Pancreas (tissue), 10 donors: ENCODE data around the gene FUZ. TPM values are rescaled to one million over a fixed set of nuclear protein-coding genes. Genes with fewer than 3 reads are reported as not detected.

Experiments
- ATAC-seq, 4 donors: fragments of 200-7000 bp; cut with Tn5 transposase; one replicate each; pipeline versions ENCODE4 v1.8.0 to v1.9.1; 2020; ENCODE audit warnings: mild to moderate bottlenecking in 4 of 4, moderate library complexity in 4 of 4
- DNase-seq, 6 donors: peaks; one replicate each; pipeline ENCODE4 v3.0.0-alpha.2; 2020
- FAIRE-seq: peaks from 2 replicates; lab custom pipeline; 2012; peaks lifted over from hg19 to GRCh38; lab: Jason Lieb, UNC
- H3K27ac ChIP-seq, 4 donors: fragments of 200-600 bp; sonication (generic); 1 replicate in 3 of 4; 2 replicates in 1 of 4; pipeline versions ENCODE4 v1.5.0 to v1.8.0; 2020
- H3K27me3 ChIP-seq, 4 donors: fragments of 200-600 bp; one replicate each; pipeline ENCODE4 v1.8.0; 2021
- H3K36me3 ChIP-seq, 3 donors: fragments of 200-600 bp; sonication (generic) in 1 of 3; one replicate each; pipeline versions ENCODE4 v1.5.0 to v1.8.0; 2020 to 2021
- H3K4me1 ChIP-seq, 3 donors: fragments of 200-600 bp; one replicate each; pipeline ENCODE4 v1.8.0; 2021
- H3K4me3 ChIP-seq, 4 donors: fragments of 200-600 bp; sonication (generic) in 2 of 4; one replicate each; pipeline versions ENCODE4 v1.5.0 to v1.8.0; 2020 to 2021
- H3K9me3 ChIP-seq, 4 donors: fragments of 200-600 bp; one replicate each; pipeline ENCODE4 v1.8.0; 2021
- WGBS, 2 donors: extraction: QIAGEN DNeasy Blood & Tissue Kit; methylation state at CpG; one replicate each; pipeline ENCODE4 v1.1.7; 2013; 5-methylcytosine and 5-hydroxymethylcytosine counted together
- intact Hi-C, 3 donors: fragments of 100-400 bp; cut with DNase I; formaldehyde crosslinking; loops; one replicate each; pipeline versions ENCODE4 v1.11.1 to v1.14.2; 2022
- polyA plus RNA-seq, 2 donors: library from polyadenylated mRNA; stranded (reverse); fragments of 200-250 nt; gene quantifications; one replicate each; pipeline ENCODE4 v1.2.3, GENCODE V29; 2013
- total RNA-seq, 6 donors: library from RNA; stranded (reverse); fragmentation: NEBNext Ultra II Directional in 4 of 6; extraction: Animal tissue kit (Norgen Biotek cat#: 25700) in 4 of 6; gene quantifications; one replicate each; pipeline versions ENCODE4 v1.2.1 to v1.2.4, GENCODE V29; 2021 to 2023
- TF ChIP-seq, protein P1 (sequence below), 4 donors: fragments of 200-600 bp; sonication (generic) in 3 of 4; IDR thresholded peaks; one replicate each; pipeline versions ENCODE4 v1.5.0 to v1.8.0; 2021; ENCODE audit warnings: antibody characterized with exemption in 4 of 4
- donor health status: healthy with polysubstance abuse.
- donor health status: DM: no; HTN: no; CAD: no; lungs with moderate emphysema.
- donor health status: DM: no; HTN: no; CAD: no.
- donor health status: control.
- donor health status: control.
- donor health status: Bipolar disorder and iron deficiency.
- donor health status: DM: yes; HTN: yes; CAD: no.
- donor health status: DM: no; HTN: no; CAD: no.
- donor health status: DM: no; HTN: no; CAD: no.
- donor health status: DM: yes; HTN: yes; CAD: no.

The FUZ gene
- total and polyA plus RNA-seq, 8 donors, result 8.8 to 30.3 (median 15.6) TPM

DNA sequence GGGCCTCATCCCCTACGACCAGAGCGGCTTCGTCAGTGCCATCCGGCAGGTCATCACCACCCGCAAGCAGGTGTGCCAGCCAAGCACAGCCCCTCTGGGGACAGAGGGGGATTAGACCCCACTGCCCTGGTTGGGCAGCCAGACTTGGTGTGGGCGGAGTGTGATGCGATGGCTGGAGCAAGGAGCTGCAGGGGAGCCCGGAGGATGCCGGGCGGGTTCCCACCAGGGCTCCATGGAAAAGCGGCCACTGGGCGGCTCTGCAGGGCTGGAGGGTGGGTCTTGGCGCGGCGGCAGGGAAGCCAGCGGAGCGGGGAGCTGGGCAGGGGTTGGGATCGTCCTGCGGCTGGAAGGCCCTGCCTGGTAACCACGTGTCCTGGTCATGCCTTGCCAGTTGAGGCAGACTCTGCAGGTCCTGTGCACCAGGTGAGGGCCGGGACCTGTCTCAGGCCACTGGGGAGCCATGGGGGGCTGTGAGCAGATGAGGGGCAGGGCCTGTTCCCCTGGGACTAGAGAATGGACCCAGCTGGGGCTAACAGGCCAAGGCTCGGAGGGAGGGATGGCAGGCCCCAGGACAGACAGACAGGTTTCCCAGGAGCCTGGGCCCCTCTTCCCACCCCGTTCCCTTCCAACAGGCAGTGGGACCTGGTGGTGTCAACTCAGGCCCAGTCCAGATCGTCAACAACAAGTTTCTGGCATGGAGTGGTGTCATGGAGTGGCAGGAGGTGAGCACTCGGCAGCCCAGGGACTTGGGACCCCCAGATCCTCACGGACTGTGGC, 44.2 kb upstream of the FUZ start:
- intact Hi-C loops, result no loop called here
- peak in 3 of 6 donors; percentile 52 to 79 (median 58) for DNase-seq
- no peak for FAIRE-seq

DNA sequence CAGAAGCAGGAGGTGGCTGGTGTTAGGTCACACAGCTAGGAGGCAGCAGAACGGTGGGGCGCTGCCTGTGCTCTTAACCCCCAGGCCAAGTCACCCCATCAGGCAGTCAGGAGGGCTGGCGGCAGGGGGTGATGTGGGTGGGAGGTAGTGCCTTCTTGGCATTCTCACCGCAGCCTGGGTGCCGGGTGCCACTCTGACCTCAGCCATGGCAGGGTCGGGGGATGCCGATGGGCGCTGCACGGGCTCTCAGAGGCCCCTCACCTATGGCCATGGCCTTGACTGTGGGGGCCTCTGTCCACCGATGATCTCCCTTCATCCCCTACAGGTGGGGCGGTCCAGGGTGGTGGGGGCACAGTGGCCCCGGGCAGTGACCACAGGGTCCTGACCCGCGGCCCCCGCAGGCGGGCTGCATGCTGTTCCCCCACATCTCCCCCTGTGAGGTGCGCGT, 43.5 kb upstream of the FUZ start:
- DNase-seq (peak in 3 of 6 donors; percentile 45 to 79 (median 61)), ATAC-seq (no peak), FAIRE-seq (no peak)
- Histone ChIP-seq H3K36me3 (peaks cover 0 to 37% (median 10%) of the 10 kb centered on the region in 3 donors), H3K4me3 (no peak overlapping the region), H3K4me1 (peaks cover 0 to 3% (median 0%) of the 10 kb centered on the region in 3 donors), H3K27ac (no peak overlapping the region), H3K27me3 (no peaks in the 10 kb centered on the region), H3K9me3 (no peaks in the 10 kb centered on the region)
- intact Hi-C loops, result no loop called here
- TF ChIP-seq, protein P1, sequence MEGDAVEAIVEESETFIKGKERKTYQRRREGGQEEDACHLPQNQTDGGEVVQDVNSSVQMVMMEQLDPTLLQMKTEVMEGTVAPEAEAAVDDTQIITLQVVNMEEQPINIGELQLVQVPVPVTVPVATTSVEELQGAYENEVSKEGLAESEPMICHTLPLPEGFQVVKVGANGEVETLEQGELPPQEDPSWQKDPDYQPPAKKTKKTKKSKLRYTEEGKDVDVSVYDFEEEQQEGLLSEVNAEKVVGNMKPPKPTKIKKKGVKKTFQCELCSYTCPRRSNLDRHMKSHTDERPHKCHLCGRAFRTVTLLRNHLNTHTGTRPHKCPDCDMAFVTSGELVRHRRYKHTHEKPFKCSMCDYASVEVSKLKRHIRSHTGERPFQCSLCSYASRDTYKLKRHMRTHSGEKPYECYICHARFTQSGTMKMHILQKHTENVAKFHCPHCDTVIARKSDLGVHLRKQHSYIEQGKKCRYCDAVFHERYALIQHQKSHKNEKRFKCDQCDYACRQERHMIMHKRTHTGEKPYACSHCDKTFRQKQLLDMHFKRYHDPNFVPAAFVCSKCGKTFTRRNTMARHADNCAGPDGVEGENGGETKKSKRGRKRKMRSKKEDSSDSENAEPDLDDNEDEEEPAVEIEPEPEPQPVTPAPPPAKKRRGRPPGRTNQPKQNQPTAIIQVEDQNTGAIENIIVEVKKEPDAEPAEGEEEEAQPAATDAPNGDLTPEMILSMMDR (IDR thresholded peaks at IDR 0.05), result no peak
- WGBS, 2 donors, result 91 to 92% methylated on average over 18 of the region's 18 CpGs

More for the DNA sequence above, 44.2 kb upstream of the FUZ start:
- Histone ChIP-seq H3K27ac (no peak overlapping the region), H3K9me3 (no peaks in the 10 kb centered on the region), H3K36me3 (peaks cover 0 to 38% (median 10%) of the 10 kb centered on the region in 3 donors), H3K27me3 (no peaks in the 10 kb centered on the region), H3K4me3 (no peak overlapping the region), H3K4me1 (peaks cover 0 to 3% (median 0%) of the 10 kb centered on the region in 3 donors)
- TF ChIP-seq, protein P1 (IDR thresholded peaks at IDR 0.05), result no peak
- ATAC-seq, result no peak
- WGBS, 2 donors, result 93% methylated on average over 26 of the region's 26 CpGs

DNA sequence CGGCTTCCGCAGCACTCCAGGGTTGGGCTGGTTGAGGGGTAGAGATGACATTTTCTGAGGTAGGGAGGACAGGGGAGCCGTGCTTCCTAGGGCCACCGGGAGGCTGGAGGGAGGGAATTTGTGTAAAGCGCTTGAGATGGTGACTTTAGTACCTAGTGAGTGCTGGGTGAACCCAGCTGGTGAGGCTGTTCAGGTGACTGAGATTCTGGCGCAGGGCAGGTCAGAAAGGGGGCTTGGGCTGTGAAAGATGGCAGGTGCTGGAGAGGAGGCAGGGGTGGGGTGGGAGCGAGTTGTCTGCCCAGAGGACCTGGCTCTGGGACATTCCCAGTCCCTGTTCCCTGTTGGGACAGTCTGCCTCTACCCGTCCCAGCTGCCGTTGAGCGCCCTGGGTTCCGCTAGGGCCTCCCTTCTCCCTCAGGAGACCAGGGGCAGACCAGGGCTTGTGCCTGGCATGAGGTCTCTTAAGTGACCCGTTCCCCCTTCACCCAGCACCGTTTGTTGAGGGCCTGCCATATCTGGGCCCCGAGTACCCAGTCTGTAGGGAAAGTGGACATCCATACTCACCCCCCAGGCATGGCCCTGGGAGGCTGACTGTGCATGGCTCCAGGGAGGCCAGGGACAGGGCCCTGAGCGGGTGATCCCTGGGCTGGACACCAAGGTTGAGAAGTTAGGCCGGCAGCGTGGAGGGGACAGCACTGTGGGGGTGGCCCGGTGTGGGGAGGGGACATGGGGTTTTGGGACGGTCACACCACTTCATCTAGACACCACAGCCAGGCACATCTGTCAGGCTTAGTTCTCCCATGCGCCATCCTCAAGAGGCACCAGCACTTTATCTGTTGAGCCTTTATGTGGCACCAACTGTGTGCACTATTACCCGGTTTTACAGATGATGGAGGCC, 42.8 kb upstream of the FUZ start:
- no peaks in the 10 kb centered on the region for H3K9me3 ChIP-seq
- no peak overlapping the region for H3K27ac ChIP-seq
- FAIRE-seq (no peak), DNase-seq (peak in 2 of 6 donors; percentile 47 to 58), ATAC-seq (no peak)
- TF ChIP-seq, protein P1 (IDR thresholded peaks at IDR 0.05), result no peak
- no peak overlapping the region for H3K4me3 ChIP-seq
- peaks cover 0 to 31% (median 10%) of the 10 kb centered on the region in 3 donors for H3K36me3 ChIP-seq
- WGBS, 2 donors, result 79 to 84% methylated on average over 20 to 21 of the region's 21 CpGs
- no peaks in the 10 kb centered on the region for H3K27me3 ChIP-seq
- H3K4me1 ChIP-seq, result peaks cover 0 to 3% (median 0%) of the 10 kb centered on the region in 3 donors
- intact Hi-C loops, result no loop called here

DNA sequence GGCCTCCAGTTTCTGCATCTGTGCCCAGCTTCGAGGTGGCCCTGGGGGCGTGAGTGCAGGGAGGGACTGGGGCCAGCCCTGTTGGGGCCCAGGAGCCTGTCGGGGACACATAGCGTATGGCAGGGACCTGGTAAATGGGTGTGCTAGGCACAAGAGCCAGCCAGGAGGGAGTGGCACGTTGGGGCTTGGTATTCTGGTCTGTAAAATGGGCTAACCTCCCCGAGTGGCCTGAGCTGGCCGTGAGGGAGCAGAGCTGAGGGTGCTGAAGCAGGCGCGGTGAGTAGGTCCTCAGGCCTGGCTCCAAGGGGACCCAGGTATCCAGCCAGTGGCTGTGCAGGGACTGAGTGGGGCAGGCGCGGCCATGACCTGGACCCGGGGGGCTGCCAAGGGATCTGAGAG, 42.2 kb upstream of the FUZ start:
- FAIRE-seq (no peak), ATAC-seq (no peak), DNase-seq (peak in 1 of 6 donors; percentile 39)
- Histone ChIP-seq H3K4me1 (peaks cover 0 to 3% (median 0%) of the 10 kb centered on the region in 3 donors), H3K27me3 (no peaks in the 10 kb centered on the region), H3K4me3 (no peak overlapping the region), H3K27ac (no peak overlapping the region), H3K9me3 (no peaks in the 10 kb centered on the region), H3K36me3 (peaks cover 0 to 31% (median 10%) of the 10 kb centered on the region in 3 donors)
- TF ChIP-seq, protein P1 (IDR thresholded peaks at IDR 0.05), result no peak
- intact Hi-C loops, result no loop called here
- WGBS, 2 donors, result 89 to 93% methylated on average over 12 of the region's 12 CpGs
